ENCODE measurements around the gene CCNQ.

DNA sequence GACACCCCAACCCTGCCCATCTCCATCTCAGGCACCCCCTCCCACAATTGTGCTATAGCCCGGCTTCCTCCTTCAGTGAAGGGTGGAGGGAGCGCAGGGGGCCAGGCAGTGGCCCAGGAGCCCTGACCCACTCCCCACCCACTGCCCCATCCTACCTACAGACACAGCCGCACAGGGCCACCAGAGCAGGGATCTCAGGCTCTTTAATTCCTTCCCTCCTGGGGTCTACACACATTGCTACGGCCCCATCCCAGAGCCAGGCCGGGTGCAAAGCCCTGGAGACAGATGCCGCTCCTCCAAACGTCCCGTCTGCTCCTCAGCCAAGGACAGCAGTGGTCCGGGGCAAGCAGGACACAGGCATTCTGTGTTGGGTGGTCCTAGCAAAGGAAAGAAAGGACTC is 35.3 kb upstream of the CCNQ start:
- TF ChIP-seq, protein P1, sequence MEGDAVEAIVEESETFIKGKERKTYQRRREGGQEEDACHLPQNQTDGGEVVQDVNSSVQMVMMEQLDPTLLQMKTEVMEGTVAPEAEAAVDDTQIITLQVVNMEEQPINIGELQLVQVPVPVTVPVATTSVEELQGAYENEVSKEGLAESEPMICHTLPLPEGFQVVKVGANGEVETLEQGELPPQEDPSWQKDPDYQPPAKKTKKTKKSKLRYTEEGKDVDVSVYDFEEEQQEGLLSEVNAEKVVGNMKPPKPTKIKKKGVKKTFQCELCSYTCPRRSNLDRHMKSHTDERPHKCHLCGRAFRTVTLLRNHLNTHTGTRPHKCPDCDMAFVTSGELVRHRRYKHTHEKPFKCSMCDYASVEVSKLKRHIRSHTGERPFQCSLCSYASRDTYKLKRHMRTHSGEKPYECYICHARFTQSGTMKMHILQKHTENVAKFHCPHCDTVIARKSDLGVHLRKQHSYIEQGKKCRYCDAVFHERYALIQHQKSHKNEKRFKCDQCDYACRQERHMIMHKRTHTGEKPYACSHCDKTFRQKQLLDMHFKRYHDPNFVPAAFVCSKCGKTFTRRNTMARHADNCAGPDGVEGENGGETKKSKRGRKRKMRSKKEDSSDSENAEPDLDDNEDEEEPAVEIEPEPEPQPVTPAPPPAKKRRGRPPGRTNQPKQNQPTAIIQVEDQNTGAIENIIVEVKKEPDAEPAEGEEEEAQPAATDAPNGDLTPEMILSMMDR (conservative IDR thresholded peaks at IDR 0.05) = no peak
- TF ChIP-seq ZFX (IDR thresholded peaks at IDR 0.05) = no peak
